Tibial nerve (tissue), 3 donors: ENCODE data around the gene TRIM43.

Experiments used
- POLR2A ChIP-seq, 2 donors: fragments of 450-650 bp; IDR thresholded peaks; one replicate each; pipeline ENCODE4 v1.6.1; 2017; ENCODE audit warnings: antibody characterized with exemption in 2 of 2, mild to moderate bottlenecking in 2 of 2, moderate library complexity in 2 of 2
- TF ChIP-seq, protein P1 (sequence below), 5 experiments: fragments of 200-600 bp in 3 of 5; fragments of 450-650 bp in 2 of 5; sonication (generic) in 3 of 5; IDR thresholded peaks; one replicate each; pipeline ENCODE4 v1.5.1; 2016 to 2019; ENCODE audit warnings: antibody characterized with exemption in 5 of 5, mild to moderate bottlenecking in 3 of 5, moderate library complexity in 2 of 5

GRCh38 chr2:95552911-95553310 is 38.9 kb upstream of the TRIM43 start:
- TF ChIP-seq, protein P1, sequence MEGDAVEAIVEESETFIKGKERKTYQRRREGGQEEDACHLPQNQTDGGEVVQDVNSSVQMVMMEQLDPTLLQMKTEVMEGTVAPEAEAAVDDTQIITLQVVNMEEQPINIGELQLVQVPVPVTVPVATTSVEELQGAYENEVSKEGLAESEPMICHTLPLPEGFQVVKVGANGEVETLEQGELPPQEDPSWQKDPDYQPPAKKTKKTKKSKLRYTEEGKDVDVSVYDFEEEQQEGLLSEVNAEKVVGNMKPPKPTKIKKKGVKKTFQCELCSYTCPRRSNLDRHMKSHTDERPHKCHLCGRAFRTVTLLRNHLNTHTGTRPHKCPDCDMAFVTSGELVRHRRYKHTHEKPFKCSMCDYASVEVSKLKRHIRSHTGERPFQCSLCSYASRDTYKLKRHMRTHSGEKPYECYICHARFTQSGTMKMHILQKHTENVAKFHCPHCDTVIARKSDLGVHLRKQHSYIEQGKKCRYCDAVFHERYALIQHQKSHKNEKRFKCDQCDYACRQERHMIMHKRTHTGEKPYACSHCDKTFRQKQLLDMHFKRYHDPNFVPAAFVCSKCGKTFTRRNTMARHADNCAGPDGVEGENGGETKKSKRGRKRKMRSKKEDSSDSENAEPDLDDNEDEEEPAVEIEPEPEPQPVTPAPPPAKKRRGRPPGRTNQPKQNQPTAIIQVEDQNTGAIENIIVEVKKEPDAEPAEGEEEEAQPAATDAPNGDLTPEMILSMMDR (IDR thresholded peaks at IDR 0.05) = no peak
- TF ChIP-seq POLR2A (IDR thresholded peaks at IDR 0.05) = no peak
